ENCODE data around the gene SAE1.

Gene SAE1

GRCh38 chr19:47155148-47155547 is 24.5 kb downstream of the SAE1 start:
- H3K9me3 ChIP-seq (ENCODE audit: severe bottlenecking), result no peaks in the 10 kb centered on the region
- H3K36me3 ChIP-seq, result peaks cover 92% of the 10 kb centered on the region
- DNase-seq, result no peak
- no peak overlapping the region for H3K27ac ChIP-seq
- TF ChIP-seq, protein P1, sequence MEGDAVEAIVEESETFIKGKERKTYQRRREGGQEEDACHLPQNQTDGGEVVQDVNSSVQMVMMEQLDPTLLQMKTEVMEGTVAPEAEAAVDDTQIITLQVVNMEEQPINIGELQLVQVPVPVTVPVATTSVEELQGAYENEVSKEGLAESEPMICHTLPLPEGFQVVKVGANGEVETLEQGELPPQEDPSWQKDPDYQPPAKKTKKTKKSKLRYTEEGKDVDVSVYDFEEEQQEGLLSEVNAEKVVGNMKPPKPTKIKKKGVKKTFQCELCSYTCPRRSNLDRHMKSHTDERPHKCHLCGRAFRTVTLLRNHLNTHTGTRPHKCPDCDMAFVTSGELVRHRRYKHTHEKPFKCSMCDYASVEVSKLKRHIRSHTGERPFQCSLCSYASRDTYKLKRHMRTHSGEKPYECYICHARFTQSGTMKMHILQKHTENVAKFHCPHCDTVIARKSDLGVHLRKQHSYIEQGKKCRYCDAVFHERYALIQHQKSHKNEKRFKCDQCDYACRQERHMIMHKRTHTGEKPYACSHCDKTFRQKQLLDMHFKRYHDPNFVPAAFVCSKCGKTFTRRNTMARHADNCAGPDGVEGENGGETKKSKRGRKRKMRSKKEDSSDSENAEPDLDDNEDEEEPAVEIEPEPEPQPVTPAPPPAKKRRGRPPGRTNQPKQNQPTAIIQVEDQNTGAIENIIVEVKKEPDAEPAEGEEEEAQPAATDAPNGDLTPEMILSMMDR (IDR thresholded peaks at IDR 0.05; ENCODE audit: low read depth, low read length), result no peak
- no peak overlapping the region for H3K4me3 ChIP-seq (ENCODE audit: low read depth, low read length)
- no peaks in the 10 kb centered on the region for H3K27me3 ChIP-seq (ENCODE audit: insufficient read depth, low read depth, severe bottlenecking)

GRCh38 chr19:47156861-47157430 is 26.3 kb downstream of the SAE1 start:
- no peaks in the 10 kb centered on the region for H3K27me3 ChIP-seq (ENCODE audit: insufficient read depth, low read depth, severe bottlenecking)
- no peak for DNase-seq
- H3K4me3 ChIP-seq (ENCODE audit: low read depth, low read length), result no peak overlapping the region
- H3K27ac ChIP-seq, result no peak overlapping the region
- TF ChIP-seq, protein P1 (IDR thresholded peaks at IDR 0.05; ENCODE audit: low read depth, low read length), result no peak
- H3K36me3 ChIP-seq, result peaks cover 88% of the 10 kb centered on the region
- H3K9me3 ChIP-seq (ENCODE audit: severe bottlenecking), result no peaks in the 10 kb centered on the region

GRCh38 chr19:47157431-47158321 is 27.0 kb downstream of the SAE1 start:
- H3K9me3 ChIP-seq (ENCODE audit: severe bottlenecking), result no peaks in the 10 kb centered on the region
- no peak overlapping the region for H3K27ac ChIP-seq
- H3K4me3 ChIP-seq (ENCODE audit: low read depth, low read length), result no peak overlapping the region
- no peaks in the 10 kb centered on the region for H3K27me3 ChIP-seq (ENCODE audit: insufficient read depth, low read depth, severe bottlenecking)
- peaks cover 88% of the 10 kb centered on the region for H3K36me3 ChIP-seq
- TF ChIP-seq, protein P1 (IDR thresholded peaks at IDR 0.05; ENCODE audit: low read depth, low read length), result no peak
- no peak for DNase-seq

DNA sequence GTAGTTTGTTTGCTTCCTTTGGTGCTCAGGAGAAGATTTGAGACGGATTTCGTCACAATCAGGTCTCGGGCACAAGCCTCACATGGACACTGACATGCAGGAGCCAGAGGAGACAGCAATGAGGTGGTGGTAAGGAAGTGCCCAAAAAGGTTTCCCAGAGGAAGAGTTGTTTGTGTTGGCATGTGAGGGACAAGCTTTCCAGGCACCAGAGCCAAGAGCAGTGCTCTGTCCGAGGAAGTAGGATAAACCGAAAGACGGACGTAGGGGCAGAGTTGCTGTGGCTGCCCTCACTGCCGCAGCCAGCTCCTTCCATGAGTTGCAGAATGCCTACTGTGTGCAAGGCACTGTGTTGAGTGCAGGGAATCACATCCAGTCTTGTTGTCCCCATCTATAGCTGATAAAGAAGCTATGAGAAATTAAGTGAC is 27.7 kb downstream of the SAE1 start:
- DNase-seq, result no peak
- H3K27me3 ChIP-seq (ENCODE audit: insufficient read depth, low read depth, severe bottlenecking), result no peaks in the 10 kb centered on the region
- TF ChIP-seq, protein P1 (IDR thresholded peaks at IDR 0.05; ENCODE audit: low read depth, low read length), result no peak
- H3K4me3 ChIP-seq (ENCODE audit: low read depth, low read length), result no peak overlapping the region
- H3K36me3 ChIP-seq, result peaks cover 84% of the 10 kb centered on the region
- no peaks in the 10 kb centered on the region for H3K9me3 ChIP-seq (ENCODE audit: severe bottlenecking)
- H3K27ac ChIP-seq, result no peak overlapping the region

DNA sequence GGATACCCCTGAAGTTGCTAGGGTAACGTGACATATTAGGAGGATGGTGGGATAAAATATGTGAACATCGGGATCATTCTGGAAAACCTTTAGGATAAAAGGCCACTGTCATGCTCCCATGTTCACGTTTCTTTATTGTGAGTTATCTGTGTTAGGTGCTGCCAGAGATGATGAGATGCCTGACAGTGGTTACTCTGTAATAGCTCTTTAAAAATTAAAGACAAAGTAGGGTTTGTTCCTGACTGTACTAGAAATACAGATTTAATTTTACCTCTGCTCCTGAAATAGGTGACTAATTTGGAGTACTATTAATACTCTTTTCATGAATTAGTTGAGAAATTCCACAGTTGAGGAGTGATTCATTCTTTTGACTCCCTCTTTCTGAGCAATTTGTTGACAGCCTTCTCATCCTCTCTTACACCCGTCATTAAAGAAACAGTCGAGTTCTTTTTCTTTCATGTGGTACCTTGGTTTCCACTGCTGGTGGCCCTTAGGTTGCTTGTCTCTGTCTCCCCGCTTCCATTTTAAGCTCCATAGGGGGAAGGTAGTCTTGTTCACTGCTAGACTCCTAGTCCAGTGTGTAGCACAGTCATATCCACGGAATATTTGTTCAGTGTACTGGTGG is 28.4 kb downstream of the SAE1 start:
- no peak overlapping the region for H3K27ac ChIP-seq

More for the DNA sequence above, 28.4 kb downstream of the SAE1 start:
- DNase-seq, result no peak
- no peak overlapping the region for H3K4me3 ChIP-seq (ENCODE audit: low read depth, low read length)
- TF ChIP-seq, protein P1 (IDR thresholded peaks at IDR 0.05; ENCODE audit: low read depth, low read length), result no peak
- H3K9me3 ChIP-seq (ENCODE audit: severe bottlenecking), result no peaks in the 10 kb centered on the region
- H3K36me3 ChIP-seq, result peaks cover 82% of the 10 kb centered on the region
- H3K27me3 ChIP-seq (ENCODE audit: insufficient read depth, low read depth, severe bottlenecking), result no peaks in the 10 kb centered on the region

Data from WERI-Rb-1 (cell line).